Stomach (tissue), 4 donors: Measurements from ENCODE around the gene HEPACAM2.

Experiments used
- POLR2A ChIP-seq, 4 donors: fragments of 450-650 bp; IDR thresholded peaks; one replicate each; pipeline ENCODE4 v1.6.1; 2016; ENCODE audit warnings: antibody characterized with exemption in 4 of 4, control low read depth in 2 of 4, mild to moderate bottlenecking in 1 of 4, moderate library complexity in 1 of 4
- TF ChIP-seq, protein P1 (sequence below), 7 experiments: fragments of 450-650 bp in 4 of 7; fragments of 200-600 bp in 3 of 7; sonication (generic) in 3 of 7; IDR thresholded peaks; one replicate each; pipeline ENCODE4 v1.5.1; 2016 to 2019; ENCODE audit warnings: antibody characterized with exemption in 7 of 7, control low read depth in 2 of 7, mild to moderate bottlenecking in 1 of 7

DNA sequence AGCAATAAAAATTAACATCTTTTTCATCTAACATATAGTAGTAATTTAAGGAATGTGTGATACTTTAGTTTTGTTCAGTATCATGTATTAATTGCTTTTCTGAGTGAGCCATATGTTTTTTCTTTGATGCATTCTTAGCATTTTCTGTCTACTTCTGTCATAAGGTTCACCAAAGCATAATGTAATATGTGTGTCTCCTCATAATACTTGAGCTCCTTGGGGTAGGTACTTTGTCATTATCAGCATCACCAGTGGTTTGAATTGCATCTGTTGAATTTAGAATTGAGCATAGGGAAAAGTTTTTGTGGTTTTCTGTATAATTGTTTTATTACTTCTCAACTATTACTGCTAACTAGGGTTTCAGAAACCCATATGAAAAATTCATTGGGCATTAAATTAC lies 32.4 kb upstream of the HEPACAM2 start:
- TF ChIP-seq, protein P1, sequence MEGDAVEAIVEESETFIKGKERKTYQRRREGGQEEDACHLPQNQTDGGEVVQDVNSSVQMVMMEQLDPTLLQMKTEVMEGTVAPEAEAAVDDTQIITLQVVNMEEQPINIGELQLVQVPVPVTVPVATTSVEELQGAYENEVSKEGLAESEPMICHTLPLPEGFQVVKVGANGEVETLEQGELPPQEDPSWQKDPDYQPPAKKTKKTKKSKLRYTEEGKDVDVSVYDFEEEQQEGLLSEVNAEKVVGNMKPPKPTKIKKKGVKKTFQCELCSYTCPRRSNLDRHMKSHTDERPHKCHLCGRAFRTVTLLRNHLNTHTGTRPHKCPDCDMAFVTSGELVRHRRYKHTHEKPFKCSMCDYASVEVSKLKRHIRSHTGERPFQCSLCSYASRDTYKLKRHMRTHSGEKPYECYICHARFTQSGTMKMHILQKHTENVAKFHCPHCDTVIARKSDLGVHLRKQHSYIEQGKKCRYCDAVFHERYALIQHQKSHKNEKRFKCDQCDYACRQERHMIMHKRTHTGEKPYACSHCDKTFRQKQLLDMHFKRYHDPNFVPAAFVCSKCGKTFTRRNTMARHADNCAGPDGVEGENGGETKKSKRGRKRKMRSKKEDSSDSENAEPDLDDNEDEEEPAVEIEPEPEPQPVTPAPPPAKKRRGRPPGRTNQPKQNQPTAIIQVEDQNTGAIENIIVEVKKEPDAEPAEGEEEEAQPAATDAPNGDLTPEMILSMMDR (IDR thresholded peaks at IDR 0.05): no peak
- no peak for TF ChIP-seq POLR2A (IDR thresholded peaks at IDR 0.05)
